Type B pancreatic cell (in vitro differentiated cells): ENCODE results near the gene FHIP2A. TPM values are rescaled to one million over a fixed set of nuclear protein-coding genes. Genes with fewer than 3 reads are reported as not detected.

Experiments used
- DNase-seq: peaks from one replicate; pipeline ENCODE4 v3.0.0; 2021; ENCODE audit warnings: mixed read lengths; ENCODE audit not compliant: unreplicated experiment; ENCODE audit errors: extremely low spot score
- H3K27ac Mint-ChIP-seq: 2 replicates; pipeline ENCODE4 v1.8.0; 2021; ENCODE audit warnings: mild to moderate bottlenecking, mixed read lengths
- H3K27me3 Mint-ChIP-seq: 2 replicates; pipeline ENCODE4 v1.8.0; 2021; ENCODE audit warnings: mixed read lengths
- H3K36me3 Mint-ChIP-seq: 2 replicates; pipeline ENCODE4 v1.8.0; 2021; ENCODE audit warnings: mixed read lengths
- H3K4me1 Mint-ChIP-seq: one replicate; pipeline ENCODE4 v1.8.0; 2021; ENCODE audit warnings: mixed read lengths; ENCODE audit not compliant: unreplicated experiment
- H3K4me3 Mint-ChIP-seq: 2 replicates; pipeline ENCODE4 v1.8.0; 2021; ENCODE audit warnings: mild to moderate bottlenecking, mixed read lengths
- H3K9me3 Mint-ChIP-seq: 2 replicates; pipeline ENCODE4 v1.8.0; 2021; ENCODE audit warnings: mixed read lengths
- CTCF ChIP-seq: fragments of 200-600 bp; sonication (generic); conservative IDR thresholded peaks from 2 replicates; pipeline ENCODE4 v1.5.0; 2021; ENCODE audit warnings: antibody characterized with exemption, mild to moderate bottlenecking
- total RNA-seq: library from RNA; stranded (reverse); gene quantifications from 2 replicates; pipeline ENCODE4 v1.2.1, GENCODE V29; 2021; ENCODE audit warnings: low replicate concordance

FHIP2A gene
- total RNA-seq, 1 donor from 2014 or later = 25.0 TPM

GRCh38 chr10:114816308-114816707 is 5.3 kb upstream of the FHIP2A start:
- Mint-ChIP-seq H3K4me1 (no peaks in the 10 kb centered on the region), H3K27ac (no peak overlapping the region), H3K36me3 (no peaks in the 10 kb centered on the region), H3K27me3 (no peaks in the 10 kb centered on the region), H3K9me3 (no peaks in the 10 kb centered on the region), H3K4me3 (no peak overlapping the region)
- no peak for DNase-seq
- TF ChIP-seq CTCF = peak; percentile 31

- Mint-ChIP-seq H3K27me3 (no peaks in the 10 kb centered on the region), H3K9me3 (no peaks in the 10 kb centered on the region), H3K27ac (no peak overlapping the region), H3K36me3 (peaks cover 8% of the 10 kb centered on the region), H3K4me3 (no peak overlapping the region), H3K4me1 (peaks cover 10% of the 10 kb centered on the region)
- DNase-seq = no peak
- TF ChIP-seq CTCF = no peak
These were observed 2.3 kb upstream of the FHIP2A start for GRCh38 chr10:114819322-114819721.

- no peaks in the 10 kb centered on the region for H3K27me3 Mint-ChIP-seq
- H3K4me3 Mint-ChIP-seq = peak overlapping the region; percentile 94
- H3K27ac Mint-ChIP-seq = peak overlapping the region; percentile 98
- peak; percentile 42 for TF ChIP-seq CTCF
- peak; percentile 70 for DNase-seq
- H3K9me3 Mint-ChIP-seq = peaks cover 4% of the 10 kb centered on the region
- peaks cover 28% of the 10 kb centered on the region for H3K4me1 Mint-ChIP-seq
- H3K36me3 Mint-ChIP-seq = peaks cover 16% of the 10 kb centered on the region
These were observed 399 bp downstream of the FHIP2A start for GRCh38 chr10:114821915-114822443.

- Mint-ChIP-seq H3K4me3 (peak overlapping the region; percentile 94), H3K9me3 (peaks cover 4% of the 10 kb centered on the region), H3K36me3 (peaks cover 19% of the 10 kb centered on the region), H3K4me1 (peaks cover 32% of the 10 kb centered on the region), H3K27ac (peak overlapping the region; percentile 98), H3K27me3 (no peaks in the 10 kb centered on the region)
- DNase-seq = no peak
- TF ChIP-seq CTCF = no peak
These were observed 980 bp downstream of the FHIP2A start for GRCh38 chr10:114822444-114823076.

- Mint-ChIP-seq H3K4me1 (peaks cover 32% of the 10 kb centered on the region), H3K4me3 (peak overlapping the region; percentile 94), H3K9me3 (peaks cover 4% of the 10 kb centered on the region), H3K36me3 (peaks cover 19% of the 10 kb centered on the region), H3K27ac (peak overlapping the region; percentile 98), H3K27me3 (no peaks in the 10 kb centered on the region)
- TF ChIP-seq CTCF = no peak
- DNase-seq = no peak
These were observed 1.5 kb downstream of the FHIP2A start for GRCh38 chr10:114823077-114823463.
